DOHH2 (cell line): ENCODE measurements around the gene TRPV4.
A peak's percentile ranks its signal among the peaks of the same experiment; 100 is the strongest.

ENCODE experiments used
- EZH2phosphoT487 ChIP-seq: fragments of 200-600 bp; sonication (generic); IDR thresholded peaks from 2 replicates; pipeline ENCODE4 v1.6.1; 2017; ENCODE audit warnings: borderline replicate concordance, mild to moderate bottlenecking, antibody characterized with exemption, low read length, moderate library complexity, mixed read lengths
- TF ChIP-seq, protein P1 (sequence below): fragments of 200-600 bp; sonication (generic); IDR thresholded peaks from one replicate; pipeline ENCODE4 v1.5.1; 2014; ENCODE audit warnings: antibody characterized with exemption, mild to moderate bottlenecking, low read depth, low read length; ENCODE audit not compliant: poor library complexity, severe bottlenecking

DNA sequence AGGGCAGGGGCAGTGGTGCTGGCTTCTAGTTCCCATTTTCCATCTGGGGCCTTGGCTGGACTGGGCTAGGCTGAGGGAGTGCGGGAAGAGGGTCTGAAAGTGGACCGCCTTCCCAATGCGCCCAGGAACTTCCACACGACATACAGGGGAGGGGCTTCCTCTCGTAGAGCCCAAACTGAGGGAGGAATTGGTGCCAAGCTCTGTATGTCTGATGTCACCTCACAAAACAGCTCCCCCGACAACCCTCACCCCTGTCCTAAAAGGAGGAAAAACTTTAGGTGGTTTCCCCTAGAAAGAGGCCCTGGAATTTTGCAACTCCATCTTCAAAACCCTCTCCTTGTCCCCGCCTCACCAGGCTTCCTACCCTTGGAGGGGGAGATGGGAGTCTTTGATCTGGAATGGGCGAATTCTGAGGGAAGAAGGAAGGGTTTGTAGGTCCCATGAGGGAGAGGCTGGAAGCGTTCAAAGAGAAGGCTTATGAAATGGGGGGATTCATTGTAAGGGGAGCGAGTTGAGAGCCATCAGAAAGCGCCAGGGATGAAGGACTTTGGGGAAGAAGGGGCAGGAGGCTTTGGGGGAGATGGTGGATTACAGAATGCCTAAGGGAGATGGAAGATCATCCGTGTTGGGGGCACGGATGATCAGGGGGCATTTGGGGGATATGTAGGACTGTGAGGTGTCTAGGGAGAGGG is 46.3 kb upstream of the TRPV4 start:
- TF ChIP-seq, protein P1, sequence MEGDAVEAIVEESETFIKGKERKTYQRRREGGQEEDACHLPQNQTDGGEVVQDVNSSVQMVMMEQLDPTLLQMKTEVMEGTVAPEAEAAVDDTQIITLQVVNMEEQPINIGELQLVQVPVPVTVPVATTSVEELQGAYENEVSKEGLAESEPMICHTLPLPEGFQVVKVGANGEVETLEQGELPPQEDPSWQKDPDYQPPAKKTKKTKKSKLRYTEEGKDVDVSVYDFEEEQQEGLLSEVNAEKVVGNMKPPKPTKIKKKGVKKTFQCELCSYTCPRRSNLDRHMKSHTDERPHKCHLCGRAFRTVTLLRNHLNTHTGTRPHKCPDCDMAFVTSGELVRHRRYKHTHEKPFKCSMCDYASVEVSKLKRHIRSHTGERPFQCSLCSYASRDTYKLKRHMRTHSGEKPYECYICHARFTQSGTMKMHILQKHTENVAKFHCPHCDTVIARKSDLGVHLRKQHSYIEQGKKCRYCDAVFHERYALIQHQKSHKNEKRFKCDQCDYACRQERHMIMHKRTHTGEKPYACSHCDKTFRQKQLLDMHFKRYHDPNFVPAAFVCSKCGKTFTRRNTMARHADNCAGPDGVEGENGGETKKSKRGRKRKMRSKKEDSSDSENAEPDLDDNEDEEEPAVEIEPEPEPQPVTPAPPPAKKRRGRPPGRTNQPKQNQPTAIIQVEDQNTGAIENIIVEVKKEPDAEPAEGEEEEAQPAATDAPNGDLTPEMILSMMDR: peak; percentile 5
- TF ChIP-seq EZH2phosphoT487: no peak
